LNCAP (cell line): ENCODE measurements around the gene RAD52.

Experiments used
- CTCF ChIP-seq: fragments of 450-650 bp; IDR thresholded peaks from 2 replicates; pipeline ENCODE4 v1.5.1; 2017; ENCODE audit warnings: mild to moderate bottlenecking

The RAD52 gene

GRCh38 chr12:944211-944610, 5.3 kb downstream of the RAD52 start:
- no peak for TF ChIP-seq CTCF

- no peak for TF ChIP-seq CTCF
Observed at GRCh38 chr12:943051-943450, 6.4 kb downstream of the RAD52 start.

- no peak for TF ChIP-seq CTCF
Observed at GRCh38 chr12:938810-939209, 10.7 kb downstream of the RAD52 start.

GRCh38 chr12:936377-937345, 12.8 kb downstream of the RAD52 start:
- no peak for TF ChIP-seq CTCF

GRCh38 chr12:931591-931990, 17.9 kb downstream of the RAD52 start:
- TF ChIP-seq CTCF = no peak

GRCh38 chr12:931060-931459, 18.4 kb downstream of the RAD52 start:
- no peak for TF ChIP-seq CTCF

- no peak for TF ChIP-seq CTCF
Observed at GRCh38 chr12:926641-927040, 22.9 kb downstream of the RAD52 start.
